GM19455 (cell line): ENCODE measurements around the gene TRAPPC3L.
"Not testable (repeated sequence)": the region's sequence is repeated elsewhere in the genome, so short reads cannot be mapped to it uniquely, and the experiment has no call there.

Experiments
- ATAC-seq: cut with Tn5 transposase; IDR thresholded peaks from one replicate; pipeline ENCODE4 v1.9.1; 2021; ENCODE audit not compliant: unreplicated experiment

The TRAPPC3L gene

GRCh38 chr6:116515141-116515540, 30.3 kb downstream of the TRAPPC3L start:
- ATAC-seq: no peak

- ATAC-seq: no peak
Measured at GRCh38 chr6:116514111-116514510, 31.4 kb downstream of the TRAPPC3L start.

- ATAC-seq: no peak
Measured at GRCh38 chr6:116513224-116513875, 32.1 kb downstream of the TRAPPC3L start.

- ATAC-seq: no peak
Measured at GRCh38 chr6:116512734-116513133, 32.8 kb downstream of the TRAPPC3L start.

GRCh38 chr6:116512111-116512559, 33.3 kb downstream of the TRAPPC3L start:
- peak; percentile 82 for ATAC-seq

- ATAC-seq: no peak
Measured at GRCh38 chr6:116511424-116512110, 33.9 kb downstream of the TRAPPC3L start, which contains the start of gene CALHM5. Gene CALHM5, plus strand, starts transcription at chr6:116511639. Its CDS starts 58 bp downstream, at chr6:116511697.

GRCh38 chr6:116508527-116508926, 37.0 kb downstream of the TRAPPC3L start:
- no peak for ATAC-seq

- ATAC-seq: no peak
Measured at GRCh38 chr6:116507324-116507723, 38.2 kb downstream of the TRAPPC3L start.

- ATAC-seq: no peak
Measured at GRCh38 chr6:116500969-116501433, 44.5 kb downstream of the TRAPPC3L start.

GRCh38 chr6:116497113-116497676, 48.3 kb downstream of the TRAPPC3L start:
- ATAC-seq: no peak

GRCh38 chr6:116495161-116495560, 50.3 kb downstream of the TRAPPC3L start:
- ATAC-seq: not testable (repeated sequence)

- ATAC-seq: no peak
Measured at GRCh38 chr6:116492331-116493067, 53.0 kb downstream of the TRAPPC3L start.

- ATAC-seq: no peak
Measured at GRCh38 chr6:116491610-116492330, 53.7 kb downstream of the TRAPPC3L start.

- no peak for ATAC-seq
Measured at GRCh38 chr6:116485559-116486184, 59.8 kb downstream of the TRAPPC3L start.

- no peak for ATAC-seq
Measured at GRCh38 chr6:116483616-116484015, 61.9 kb downstream of the TRAPPC3L start.

GRCh38 chr6:116482780-116483179, 62.7 kb downstream of the TRAPPC3L start:
- no peak for ATAC-seq

- ATAC-seq: peak; percentile 100
Measured at GRCh38 chr6:116476002-116476678, 69.3 kb downstream of the TRAPPC3L start.

- no peak for ATAC-seq
Measured at GRCh38 chr6:116475141-116475540, 70.3 kb downstream of the TRAPPC3L start.

GRCh38 chr6:116472706-116473105, 72.8 kb downstream of the TRAPPC3L start:
- ATAC-seq: no peak

GRCh38 chr6:116471531-116471930, 74.0 kb downstream of the TRAPPC3L start:
- ATAC-seq: no peak
